OCI-LY7 (cell line): Measurements from ENCODE around the gene RPLP2. TPM values are rescaled to one million over a fixed set of nuclear protein-coding genes. Genes with fewer than 3 reads are reported as not detected.
A peak's percentile ranks its signal among the peaks of the same experiment; 100 is the strongest.

Experiments used
- BruUV-seq: library from RNA; stranded (reverse); fragments of 400-500 nt; replicated peaks from 2 replicates; lab custom pipeline; 2021; lab: Mats Ljungman, UMichigan
- CTCF ChIA-PET: fragments of 300-600 bp; sonication (Branson Sonifier 250); formaldehyde crosslinking; loops from one replicate; lab custom pipeline; 2022; ENCODE audit warnings: antibody characterized with exemption; ENCODE audit not compliant: unreplicated experiment; lab: Charles Lee
- POLR2A ChIA-PET: fragments of 300-600 bp; sonication (Branson Sonifier 250); formaldehyde crosslinking; loops from one replicate; lab custom pipeline; 2022; ENCODE audit warnings: antibody characterized with exemption; lab: Charles Lee
- DNase-seq: peaks from one replicate; pipeline ENCODE4 v3.0.0-alpha.2; 2015; ENCODE audit warnings: low spot score
- H2AFZ ChIP-seq: fragments of 200-600 bp; sonication (generic), shearing (Covaris generic); 2 replicates; pipeline ENCODE4 v1.6.1; 2014; ENCODE audit warnings: mild to moderate bottlenecking, antibody characterized with exemption, low read length, moderate library complexity
- H3K27ac ChIP-seq: fragments of 200-600 bp; sonication (generic); 2 replicates; pipeline ENCODE4 v1.5.1; 2014; ENCODE audit warnings: mixed run types, low read depth, mild to moderate bottlenecking, moderate library complexity, low read length, inconsistent platforms; ENCODE audit not compliant: poor library complexity, severe bottlenecking
- H3K36me3 ChIP-seq: fragments of 200-600 bp; sonication (generic); 2 replicates; pipeline ENCODE4 v1.6.1; 2014; ENCODE audit warnings: mild to moderate bottlenecking, antibody characterized with exemption, low read length, moderate library complexity, mixed read lengths; ENCODE audit not compliant: insufficient read depth
- H3K4me1 ChIP-seq: fragments of 200-600 bp; sonication (generic); 2 replicates; pipeline ENCODE4 v1.5.1; 2014; ENCODE audit warnings: mild to moderate bottlenecking, low read length; ENCODE audit not compliant: insufficient read depth, poor library complexity, severe bottlenecking
- H3K4me2 ChIP-seq: fragments of 200-600 bp; sonication (generic); 2 replicates; pipeline ENCODE4 v1.6.1; 2014; ENCODE audit warnings: mild to moderate bottlenecking, low read length
- H3K4me3 ChIP-seq: fragments of 200-600 bp; sonication (generic); 2 replicates; pipeline ENCODE4 v1.5.1; 2014; ENCODE audit warnings: mild to moderate bottlenecking, low read depth, low read length; ENCODE audit not compliant: poor library complexity, severe bottlenecking
- H3K79me2 ChIP-seq: fragments of 200-600 bp; sonication (generic); 2 replicates; pipeline ENCODE4 v1.6.1; 2016; ENCODE audit warnings: low read depth, mild to moderate bottlenecking, low read length, moderate library complexity, mixed read lengths; ENCODE audit not compliant: insufficient read depth
- H3K9me2 ChIP-seq: fragments of 200-600 bp; sonication (generic); 2 replicates; pipeline ENCODE4 v1.6.1; 2016; ENCODE audit warnings: mild to moderate bottlenecking, low read length, mixed read lengths; ENCODE audit not compliant: insufficient read depth
- H3K9me3 ChIP-seq: fragments of 200-600 bp; sonication (generic); 2 replicates; pipeline ENCODE4 v1.6.1; 2014; ENCODE audit warnings: mild to moderate bottlenecking, mixed run types, low read length, mixed read lengths
- H4K20me1 ChIP-seq: fragments of 200-600 bp; sonication (generic); 2 replicates; pipeline ENCODE4 v1.6.1; 2014; ENCODE audit warnings: mild to moderate bottlenecking, antibody characterized with exemption, low read length, moderate library complexity, mixed read lengths; ENCODE audit not compliant: insufficient read depth
- EZH2phosphoT487 ChIP-seq: fragments of 200-600 bp; sonication (generic); IDR thresholded peaks from 2 replicates; pipeline ENCODE4 v1.6.1; 2018; ENCODE audit warnings: low read depth, borderline replicate concordance, mild to moderate bottlenecking, mixed run types, antibody characterized with exemption, low read length, moderate library complexity, mixed read lengths
- intact Hi-C: fragments of 100-400 bp; cut with micrococcal nuclease; formaldehyde crosslinking; loops from one replicate; pipeline ENCODE4 v1.10.0; 2022; ENCODE audit not compliant: unreplicated experiment
- total RNA-seq, 2 experiments: library from RNA; depleted of rRNA in 1 of 2; stranded (reverse); fragments of >200 nt in 1 of 2; shearing (Covaris generic) in 1 of 2; gene quantifications; 2 replicates each; pipeline ENCODE4 v1.2.3, GENCODE V29; 2014 to 2022
- TF ChIP-seq, protein P1 (sequence below): fragments of 200-600 bp; sonication (generic); conservative IDR thresholded peaks from 2 replicates; pipeline ENCODE4 v1.5.1; 2014; ENCODE audit warnings: mild to moderate bottlenecking, antibody characterized with exemption, low read length, moderate library complexity, mixed read lengths

The RPLP2 gene
- total RNA-seq, 2 experiments from 2014 or later: 1,564 to 3,147 TPM

- H3K27ac ChIP-seq: peak within 1 kb of the TSS; percentile 54
- no TSS peak for BruUV-seq
Observed at GRCh38 chr11:842370-843002, 32.7 kb downstream of the RPLP2 start, which contains the start of the genes POLR2L and TSPAN4. POLR2L (minus strand) TSS chr11:842529; CDS start chr11:842508, 21 bp downstream. TSPAN4 (plus strand) TSS chr11:842852; CDS start chr11:850305, 7,453 bp downstream.

DNA sequence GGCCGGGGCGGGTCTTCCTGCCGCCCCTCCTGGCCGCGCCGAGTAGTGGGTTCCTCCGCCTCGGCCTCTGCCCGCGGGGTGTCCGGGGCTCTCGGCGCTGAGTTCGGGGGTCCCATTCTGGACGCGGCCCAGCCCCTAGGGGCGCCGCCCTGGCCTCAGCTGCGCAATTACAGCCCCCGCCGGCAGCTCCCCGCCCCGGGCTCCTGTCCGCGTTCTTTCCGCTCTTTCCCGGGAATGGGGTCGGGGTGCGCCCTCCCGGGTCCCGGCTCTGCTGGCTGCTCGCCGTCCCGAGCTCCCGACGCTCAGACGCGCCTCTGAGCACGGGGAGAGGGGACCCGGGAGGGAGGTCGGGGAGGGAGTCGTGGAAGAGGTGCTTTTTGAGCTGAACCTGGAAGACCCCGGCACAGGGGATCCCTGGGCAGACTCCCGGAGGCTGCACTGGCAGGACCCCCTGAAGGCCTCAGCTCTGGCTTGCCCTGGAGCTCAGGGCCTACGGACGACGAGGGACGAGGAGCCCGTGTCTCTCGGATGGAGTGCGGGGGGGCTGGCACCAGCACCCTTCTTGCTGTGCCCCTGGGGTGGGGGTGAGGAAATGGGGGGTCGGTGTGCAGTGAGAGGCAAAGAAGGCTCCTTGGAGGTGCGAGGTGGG lies 33.4 kb downstream of the RPLP2 start:
- H3K4me1 ChIP-seq: peaks cover 27% of the 10 kb centered on the region
- CTCF ChIA-PET: interaction anchor here (0.5 to 0.6 kb wide), 2 partner anchors 33 to 436 kb away, joined by 3 to 4 read pairs; no protein-coding TSS in a partner anchor
- intact Hi-C loops: loop anchor here (2.0 kb wide), 1 partner anchor 34 kb away; the partner anchor contains the start of gene RPLP2
- peak overlapping the region; percentile 83 for H3K4me2 ChIP-seq
- no peak overlapping the region for H3K27ac ChIP-seq
- H3K36me3 ChIP-seq: peaks cover 24% of the 10 kb centered on the region
- peaks cover 18% of the 10 kb centered on the region for H3K79me2 ChIP-seq
- TF ChIP-seq, protein P1, sequence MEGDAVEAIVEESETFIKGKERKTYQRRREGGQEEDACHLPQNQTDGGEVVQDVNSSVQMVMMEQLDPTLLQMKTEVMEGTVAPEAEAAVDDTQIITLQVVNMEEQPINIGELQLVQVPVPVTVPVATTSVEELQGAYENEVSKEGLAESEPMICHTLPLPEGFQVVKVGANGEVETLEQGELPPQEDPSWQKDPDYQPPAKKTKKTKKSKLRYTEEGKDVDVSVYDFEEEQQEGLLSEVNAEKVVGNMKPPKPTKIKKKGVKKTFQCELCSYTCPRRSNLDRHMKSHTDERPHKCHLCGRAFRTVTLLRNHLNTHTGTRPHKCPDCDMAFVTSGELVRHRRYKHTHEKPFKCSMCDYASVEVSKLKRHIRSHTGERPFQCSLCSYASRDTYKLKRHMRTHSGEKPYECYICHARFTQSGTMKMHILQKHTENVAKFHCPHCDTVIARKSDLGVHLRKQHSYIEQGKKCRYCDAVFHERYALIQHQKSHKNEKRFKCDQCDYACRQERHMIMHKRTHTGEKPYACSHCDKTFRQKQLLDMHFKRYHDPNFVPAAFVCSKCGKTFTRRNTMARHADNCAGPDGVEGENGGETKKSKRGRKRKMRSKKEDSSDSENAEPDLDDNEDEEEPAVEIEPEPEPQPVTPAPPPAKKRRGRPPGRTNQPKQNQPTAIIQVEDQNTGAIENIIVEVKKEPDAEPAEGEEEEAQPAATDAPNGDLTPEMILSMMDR: peak; percentile 39; the same call in 1 of the 2 replicates
- TF ChIP-seq EZH2phosphoT487: no peak
- BruUV-seq: no TSS peak
- H3K4me3 ChIP-seq: peak overlapping the region; percentile 89
- POLR2A ChIA-PET: interaction anchor here (0.6 to 1.3 kb wide), 6 partner anchors 13 to 641 kb away, joined by 3 to 5 read pairs (median 4); partner anchors contain the start of gene PNPLA2
- DNase-seq: no peak
- H3K9me2 ChIP-seq: no peaks in the 10 kb centered on the region
- no peaks in the 10 kb centered on the region for H3K9me3 ChIP-seq
- peak overlapping the region; percentile 57 for H2AFZ ChIP-seq
- H4K20me1 ChIP-seq: peaks cover 10% of the 10 kb centered on the region; the same call in 1 of the 2 replicates

More at GRCh38 chr11:842370-843002, 32.7 kb downstream of the RPLP2 start, which contains the start of the genes POLR2L and TSPAN4:
- Histone ChIP-seq H3K4me3 (peak within 1 kb of the TSS; percentile 89), H3K36me3 (peaks cover 31% of the 10 kb centered on the region), H3K4me2 (peak within 1 kb of the TSS; percentile 83), H3K4me1 (peaks cover 26% of the 10 kb centered on the region), H4K20me1 (peaks cover 10% of the 10 kb centered on the region; the same call in 1 of the 2 replicates), H3K9me3 (no peaks in the 10 kb centered on the region), H3K9me2 (no peaks in the 10 kb centered on the region), H2AFZ (peak within 1 kb of the TSS; percentile 57), H3K79me2 (peaks cover 18% of the 10 kb centered on the region)
- ChIA-PET CTCF (interaction anchor here (0.5 to 0.6 kb wide), 2 partner anchors 436 to 603 kb away, joined by 3 read pairs; no protein-coding TSS in a partner anchor), POLR2A (interaction anchor here (0.6 to 1.3 kb wide), 3 partner anchors 12 to 24 kb away, joined by 3 to 4 read pairs (median 4); partner anchors contain the start of gene PNPLA2)
- DNase-seq: peak; percentile 95
- TF ChIP-seq, protein P1: no peak
- TF ChIP-seq EZH2phosphoT487: no peak
- intact Hi-C loops: loop anchor here (2.0 kb wide), 1 partner anchor 34 kb away; the partner anchor contains the start of gene RPLP2
